K562 (cell line): ENCODE measurements around the gene MIDN. TPM values are rescaled to one million over a fixed set of nuclear protein-coding genes. Genes with fewer than 3 reads are reported as not detected.

Experiments used
- BRF1 ChIP-seq: IDR thresholded peaks from 3 replicates; pipeline ENCODE4 v1.6.1; 2011; ENCODE audit warnings: borderline replicate concordance, mild to moderate bottlenecking; ENCODE audit not compliant: insufficient read length; ENCODE audit errors: extremely low read depth
- CBX2 ChIP-seq: fragments of 200-600 bp; sonication (generic); IDR thresholded peaks from one replicate; pipeline ENCODE4 v1.6.1; 2012; ENCODE audit warnings: mild to moderate bottlenecking, low read length, inconsistent platforms; ENCODE audit not compliant: insufficient read depth, poor library complexity, severe bottlenecking
- CBX8 ChIP-seq: fragments of 200-600 bp; sonication (generic); IDR thresholded peaks from 2 replicates; pipeline ENCODE4 v1.6.1; 2012; ENCODE audit warnings: borderline replicate concordance, mixed run types, low read depth, mild to moderate bottlenecking, moderate library complexity, mixed read lengths, low read length, control low read depth, inconsistent platforms; ENCODE audit not compliant: poor library complexity, severe bottlenecking; ENCODE audit errors: extremely low read depth
- CTCF ChIP-seq, 3 experiments: IDR thresholded peaks in 2 of 3; conservative IDR thresholded peaks in 1 of 3; 2 replicates each; pipeline ENCODE4 v1.5.1; 2011 to 2012; ENCODE audit warnings: low read length in 3 of 3, mild to moderate bottlenecking in 3 of 3, control low read depth in 2 of 3, improper control_type of control experiment in 1 of 3, inconsistent platforms in 1 of 3, low read depth in 1 of 3, mixed read lengths in 1 of 3, moderate library complexity in 1 of 3; ENCODE audit not compliant: insufficient read depth in 2 of 3
- MGA ChIP-seq: fragments of 450-650 bp; IDR thresholded peaks from 2 replicates; pipeline ENCODE4 v1.6.1; 2016; ENCODE audit warnings: mild to moderate bottlenecking, moderate library complexity
- NCOA2 ChIP-seq, 2 experiments: fragments of 450-650 bp; IDR thresholded peaks; 2 replicates each; pipeline ENCODE4 v1.6.1; 2018; ENCODE audit warnings: mild to moderate bottlenecking in 2 of 2, moderate library complexity in 1 of 2; ENCODE audit not compliant: partially characterized antibody in 2 of 2
- PHF20 ChIP-seq: fragments of 450-650 bp; IDR thresholded peaks from 2 replicates; pipeline ENCODE4 v1.6.1; 2018; ENCODE audit not compliant: partially characterized antibody
- POLR2AphosphoS5 ChIP-seq: IDR thresholded peaks from 2 replicates; pipeline ENCODE4 v1.6.1; 2011; ENCODE audit warnings: mild to moderate bottlenecking, low read depth, low read length, moderate library complexity; ENCODE audit not compliant: control insufficient read depth, insufficient read depth
- SRSF9 ChIP-seq: fragments of 200-400 bp; formaldehyde crosslinking; IDR thresholded peaks from 2 replicates; pipeline ENCODE4 v1.6.1; 2017; ENCODE audit warnings: low read depth, low read length, borderline replicate concordance
- TAF9B ChIP-seq: fragments of 450-650 bp; IDR thresholded peaks from 2 replicates; pipeline ENCODE4 v1.6.1; 2018; ENCODE audit warnings: mild to moderate bottlenecking; ENCODE audit not compliant: partially characterized antibody
- ZFP1 ChIP-seq: fragments of 450-650 bp; formaldehyde crosslinking; IDR thresholded peaks from 2 replicates; pipeline ENCODE4 v1.4.0; 2020; ENCODE audit warnings: mild to moderate bottlenecking, mixed read lengths
- polyA plus RNA-seq, 8 experiments: library from polyadenylated mRNA; depleted of rRNA in 4 of 8; stranded (reverse) in 5 of 8; unstranded in 3 of 8; fragments of >200 nt; fragmentation: Nextera tagmentation in 2 of 8; fragmentation: Illumina TruSeq in 1 of 8; extraction: Ambion mirVana in 2 of 8; extraction: Trizol in 1 of 8; gene quantifications; 2 replicates each; pipeline versions ENCODE4 v1.2.1 to v1.2.3, GENCODE V29; 2011 to 2014; ENCODE audit warnings: inconsistent platforms in 1 of 8, missing spikeins in 1 of 8
- total RNA-seq, 7 experiments: library from RNA; depleted of rRNA in 6 of 7; stranded (reverse); fragments of >200 nt in 6 of 7; fragmentation: Illumina TruSeq in 2 of 7; extraction: Trizol in 2 of 7; gene quantifications; 2 replicates each; pipeline versions ENCODE4 v1.2.1 to v1.2.3, GENCODE V29; 2011 to 2021; ENCODE audit warnings: low replicate concordance in 1 of 7

Gene MIDN
- total and polyA plus RNA-seq, 9 of the 15 experiments (the other 6 are each of a cell fraction or from before 2014, with no cell fraction given), result 0.17 to 120 (median 10.1) TPM

GRCh38 chr19:1274081-1274851 lies 25.9 kb downstream of the MIDN start (continued):
- TF ChIP-seq CBX8 (no peak), TAF9B (no peak), SRSF9 (no peak), BRF1 (no peak), PHF20 (peak; percentile 27), CBX2 (no peak), CTCF (IDR thresholded peaks at IDR 0.05 in 2 of 3, conservative IDR thresholded peaks at IDR 0.05 in 1 of 3; ENCODE audit: insufficient read depth in 2 of 3, low read depth in 1 of 3, low read length in 3 of 3) (peak; percentile 31 to 39 (median 38); a peak in 5 of 6 replicates), ZFP1 (no peak), NCOA2 (IDR thresholded peaks at IDR 0.05; ENCODE audit: partially characterized antibody in 2 of 2) (no peak), POLR2AphosphoS5 (no peak; the same call in 1 of the 2 replicates), MGA (peak; percentile 83)
